HepG2 (cell line): Measurements from ENCODE around the gene POMGNT2.

ENCODE experiments used
- CTCF ChIP-seq: sonication (generic); formaldehyde crosslinking; IDR thresholded peaks from 2 replicates; pipeline ENCODE4 v1.5.0; 2020; ENCODE audit warnings: mild to moderate bottlenecking, missing genetic modification reagents, moderate library complexity
- ETV6 ChIP-seq: sonication (generic); formaldehyde crosslinking; conservative IDR thresholded peaks from 2 replicates; pipeline ENCODE4 v1.4.0; 2020; ENCODE audit warnings: missing genetic modification reagents
- HNRNPL ChIP-seq: fragments of 200-400 bp; formaldehyde crosslinking; IDR thresholded peaks from 2 replicates; pipeline ENCODE4 v1.6.1; 2017; ENCODE audit warnings: mild to moderate bottlenecking, low read depth, low read length
- UBTF ChIP-seq: sonication (generic); formaldehyde crosslinking; IDR thresholded peaks from 2 replicates; pipeline ENCODE4 v1.4.0; 2020; ENCODE audit warnings: mild to moderate bottlenecking, missing genetic modification reagents
- YY1 ChIP-seq: IDR thresholded peaks from 2 replicates; pipeline ENCODE4 v1.6.1; 2011; ENCODE audit warnings: low read length, low read depth, moderate library complexity, mild to moderate bottlenecking; ENCODE audit not compliant: insufficient read depth, insufficient replicate concordance
- ZNF704 ChIP-seq: sonication (generic); formaldehyde crosslinking; IDR thresholded peaks from 2 replicates; pipeline ENCODE4 v1.8.1; 2023; ENCODE audit warnings: mild to moderate bottlenecking, inconsistent platforms, moderate library complexity, missing genetic modification reagents, borderline replicate concordance

- TF ChIP-seq CTCF (CRISPR knock-in tag) (peak; percentile 63), UBTF (CRISPR knock-in tag) (no peak), YY1 (no peak), ZNF704 (CRISPR knock-in tag) (no peak), ETV6 (CRISPR knock-in tag) (no peak), HNRNPL (no peak)
Observed at GRCh38 chr3:43071313-43071893, 34.5 kb downstream of the POMGNT2 start.
